Muscle of leg (tissue), 16 donors: ENCODE measurements around the gene TIMM23B. TPM values are rescaled to one million over a fixed set of nuclear protein-coding genes. Genes with fewer than 3 reads are reported as not detected.
"Not testable (repeated sequence)": the region's sequence is repeated elsewhere in the genome, so short reads cannot be mapped to it uniquely, and the experiment has no call there.

Experiments used
- DNase-seq: peaks from one replicate; pipeline ENCODE4 v3.0.0; 2013
- H3K27ac ChIP-seq: one replicate; pipeline ENCODE4 v1.5.1; 2013; ENCODE audit warnings: mild to moderate bottlenecking, low read length, control low read depth
- H3K27me3 ChIP-seq: one replicate; pipeline ENCODE4 v1.6.1; 2013; ENCODE audit warnings: low read length; ENCODE audit not compliant: control insufficient read depth, insufficient read depth
- H3K36me3 ChIP-seq: one replicate; pipeline ENCODE4 v1.6.1; 2013; ENCODE audit warnings: low read length; ENCODE audit not compliant: control insufficient read depth, insufficient read depth
- H3K4me1 ChIP-seq: one replicate; pipeline ENCODE4 v1.6.1; 2013; ENCODE audit warnings: low read length; ENCODE audit not compliant: control insufficient read depth, insufficient read depth
- H3K4me3 ChIP-seq: one replicate; pipeline ENCODE4 v1.5.1; 2013; ENCODE audit warnings: low read length, control low read depth
- H3K9me3 ChIP-seq: replicated peaks from 2 replicates; pipeline ENCODE4 v1.6.1; 2013; ENCODE audit warnings: low read depth, low read length; ENCODE audit not compliant: control insufficient read depth
- WGBS: methylation state at CpG from one replicate; pipeline ENCODE4 v1.1.5; 2013; ENCODE audit warnings: missing lambda C conversion rate; ENCODE audit not compliant: insufficient coverage; 5-methylcytosine and 5-hydroxymethylcytosine counted together
- long read RNA-seq, 11 donors: transcript quantifications; one replicate each; lab custom pipeline, GENCODE V29; 2026
- polyA plus RNA-seq, 8 donors: library from polyadenylated mRNA; unstranded; fragments of 120-200 nt; gene quantifications; one replicate each; pipeline versions ENCODE4 v1.2.1 to v1.2.3, GENCODE V29; 2013; ENCODE audit warnings: inconsistent platforms in 1 of 8, low replicate concordance in 1 of 8; ENCODE audit not compliant: insufficient read length in 8 of 8, insufficient read depth in 1 of 8
- total RNA-seq: library from RNA; stranded (reverse); fragments of 120-200 nt; gene quantifications from one replicate; pipeline ENCODE4 v1.2.4, GENCODE V29; 2013

TIMM23B gene
- total RNA-seq (14.3 TPM), polyA plus RNA-seq (10 to 100 TPM; 11.4 to 23.5 (median 12.9) TPM)
- long read RNA-seq, donor 1, partial matches to known transcripts: 0 of 2 reads
- long read RNA-seq, donor 1, other reads (novel, unspliced or antisense): 0 of 2 reads
- long read RNA-seq, donor 2, partial matches to known transcripts: 0 of 1 reads
- long read RNA-seq, donor 2, other reads (novel, unspliced or antisense): 0 of 1 reads
- long read RNA-seq, donor 3, partial matches to known transcripts: 0 of 3 reads
- long read RNA-seq, donor 3, other reads (novel, unspliced or antisense): 0 of 3 reads
- long read RNA-seq, donor 4, partial matches to known transcripts: 0 of 2 reads
- long read RNA-seq, donor 4, other reads (novel, unspliced or antisense): 0 of 2 reads
- long read RNA-seq, donor 5, transcript TIMM23B-201 (7 exons, 1,142 nt): major isoform, 7 of 7 reads
- long read RNA-seq, donor 5, partial matches to known transcripts: 0 of 7 reads
- long read RNA-seq, donor 5, other reads (novel, unspliced or antisense): 0 of 7 reads
- long read RNA-seq, donor 6, transcript TIMM23B-201 (7 exons, 1,142 nt): major isoform, 7 of 8 reads
- long read RNA-seq, donor 6, partial matches to known transcripts: 0 of 8 reads
- long read RNA-seq, donor 6, other reads (novel, unspliced or antisense): 0 of 8 reads
- long read RNA-seq, donor 7, partial matches to known transcripts: 0 of 1 reads
- long read RNA-seq, donor 7, other reads (novel, unspliced or antisense): 0 of 1 reads
- long read RNA-seq, donor 8, partial matches to known transcripts: 0 of 3 reads
- long read RNA-seq, donor 8, other reads (novel, unspliced or antisense): 0 of 3 reads
- long read RNA-seq, donor 9, partial matches to known transcripts: 0 of 4 reads
- long read RNA-seq, donor 9, other reads (novel, unspliced or antisense): 0 of 4 reads
- long read RNA-seq, donor 10, partial matches to known transcripts: 0 of 2 reads
- long read RNA-seq, donor 10, other reads (novel, unspliced or antisense): 0 of 2 reads
- long read RNA-seq, donor 11, partial matches to known transcripts: 0 of 1 reads
- long read RNA-seq, donor 11, other reads (novel, unspliced or antisense): 0 of 1 reads

DNA sequence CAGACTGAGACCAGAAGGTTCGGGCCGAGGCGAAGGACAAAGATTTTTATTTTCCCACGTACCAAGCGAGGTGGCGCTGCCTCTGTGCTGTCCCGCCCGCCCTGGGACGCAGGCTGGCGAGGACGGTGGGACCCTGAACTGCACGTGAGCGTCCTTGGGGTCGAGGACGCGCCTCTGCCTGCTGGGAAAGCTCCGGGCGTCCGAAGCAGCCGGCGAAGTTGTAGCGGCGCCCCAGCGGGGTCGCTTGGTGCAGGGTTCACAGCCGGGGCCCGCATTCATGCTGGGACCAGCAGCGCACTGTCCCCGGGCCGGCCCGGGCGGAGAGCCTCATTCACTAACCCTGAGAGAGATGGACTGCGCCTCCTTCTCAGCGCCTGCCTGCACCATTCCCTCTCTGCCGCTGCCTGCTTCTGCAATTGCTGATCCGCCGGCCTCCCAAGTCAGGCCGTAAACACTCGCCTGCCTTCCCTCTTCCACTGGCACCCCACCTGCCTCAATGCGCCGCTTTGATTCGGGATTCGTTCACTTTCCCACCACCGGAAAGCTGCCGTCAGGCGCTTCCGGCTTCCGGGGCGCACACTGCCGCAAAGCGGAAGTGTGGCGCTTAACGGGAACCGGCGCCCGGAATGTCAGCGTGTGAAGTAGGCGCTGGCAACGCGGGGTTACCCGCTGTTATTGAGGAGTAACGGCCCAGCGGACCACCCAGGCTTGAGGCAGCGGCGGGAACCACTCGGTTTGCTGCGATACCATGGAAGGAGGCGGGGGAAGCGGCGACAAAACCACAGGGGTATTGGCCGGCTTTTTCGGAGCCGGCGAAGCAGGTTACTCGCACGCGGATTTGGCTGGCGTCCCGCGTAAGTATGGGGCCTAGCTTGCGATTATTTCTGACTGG lies at the start of gene TIMM23B, which contains the start of gene PARG:
TIMM23B (plus strand) TSS at position 607 of the 892 bp plus-strand sequence; CDS start at position 749, 142 bp downstream.
PARG (minus strand) TSS at position 581 of the 892 bp plus-strand sequence; CDS start at position 279, 302 bp downstream.
- H3K36me3 ChIP-seq, H3K9me3 ChIP-seq, H3K4me1 ChIP-seq, H3K27me3 ChIP-seq: not testable (repeated sequence)
- DNase-seq: peak; percentile 91
- peak within 1 kb of the TSS; percentile 71 for H3K27ac ChIP-seq
- WGBS: 0% methylated on average over 66 of the region's 81 CpGs
- H3K4me3 ChIP-seq: peak within 1 kb of the TSS; percentile 73

- not testable (repeated sequence) for DNase-seq, H3K27me3 ChIP-seq, H3K9me3 ChIP-seq, H3K4me1 ChIP-seq, H3K27ac ChIP-seq, H3K4me3 ChIP-seq, H3K36me3 ChIP-seq
- no CpG with 5 or more reads among the region's 2 CpGs for WGBS
Measured at GRCh38 chr10:49899999-49900398, 41.9 kb upstream of the TIMM23B start.

DNA sequence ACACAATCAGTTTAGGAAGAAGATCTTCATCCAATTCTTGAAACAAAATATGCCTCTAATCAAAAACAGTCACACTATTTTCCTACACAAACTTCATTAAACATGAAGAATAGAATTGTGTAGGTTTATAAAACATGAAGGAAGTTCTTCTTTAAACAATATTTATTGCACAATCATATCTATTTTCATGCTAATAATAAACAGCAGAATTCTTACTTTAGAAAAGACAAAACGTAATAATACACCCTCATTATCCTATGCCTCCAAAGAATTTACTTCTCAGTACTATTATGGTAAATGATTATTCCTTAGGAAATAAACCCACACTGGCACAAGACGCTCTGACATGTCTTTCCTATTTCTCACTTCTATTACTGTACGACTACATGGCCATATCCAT lies 41.4 kb upstream of the TIMM23B start:
- H3K9me3 ChIP-seq, H3K4me1 ChIP-seq, H3K27me3 ChIP-seq, DNase-seq, H3K27ac ChIP-seq, H3K4me3 ChIP-seq, H3K36me3 ChIP-seq: not testable (repeated sequence)
- no CpG with 5 or more reads among the region's 3 CpGs for WGBS

GRCh38 chr10:49903829-49904228 lies 38.0 kb upstream of the TIMM23B start:
- not testable (repeated sequence) for H3K4me3 ChIP-seq, H3K27me3 ChIP-seq, H3K36me3 ChIP-seq, H3K9me3 ChIP-seq, H3K27ac ChIP-seq, H3K4me1 ChIP-seq, DNase-seq
- no CpG with 5 or more reads among the region's 3 CpGs for WGBS

DNA sequence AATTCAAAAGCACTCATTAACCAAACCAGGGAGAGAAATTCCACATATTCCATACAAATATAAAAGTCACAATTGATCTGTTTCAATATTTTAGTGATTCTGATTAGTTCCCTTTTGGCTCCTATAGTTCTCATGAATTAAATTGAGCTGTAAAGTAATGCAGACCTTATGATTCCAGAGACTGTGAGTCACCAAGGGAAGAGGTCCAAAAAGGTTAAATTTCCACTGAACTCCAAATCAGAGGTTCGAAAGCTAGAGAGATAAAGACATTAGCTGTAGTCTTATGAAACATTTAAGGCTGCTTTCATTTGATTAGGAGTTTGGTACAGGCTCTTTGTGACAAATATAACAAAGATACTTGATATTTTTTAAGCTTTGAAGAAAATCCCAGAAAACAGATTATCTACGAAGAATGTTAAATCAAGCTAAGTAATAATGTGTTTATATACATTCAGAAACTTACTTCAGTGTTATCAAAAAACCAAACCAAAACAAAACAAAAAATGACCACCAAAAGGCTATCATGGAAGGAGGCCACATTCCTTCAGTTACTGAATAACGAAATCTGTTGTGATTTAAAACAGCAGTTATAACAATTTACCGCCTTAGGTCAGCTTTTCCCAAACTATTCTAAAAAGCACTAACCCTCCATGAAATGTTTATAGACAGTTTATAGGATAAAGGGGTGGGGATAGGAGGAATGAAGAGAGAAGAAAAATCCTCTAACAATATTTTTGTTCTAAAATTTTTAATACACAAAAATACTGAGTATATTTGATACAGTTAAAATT lies 33.4 kb upstream of the TIMM23B start:
- not testable (repeated sequence) for H3K27ac ChIP-seq, H3K9me3 ChIP-seq, H3K36me3 ChIP-seq, H3K4me1 ChIP-seq, DNase-seq, H3K27me3 ChIP-seq, H3K4me3 ChIP-seq
- WGBS: no CpG with 5 or more reads among the region's 4 CpGs

- H3K4me3 ChIP-seq, H3K36me3 ChIP-seq, H3K27me3 ChIP-seq, DNase-seq, H3K27ac ChIP-seq, H3K9me3 ChIP-seq, H3K4me1 ChIP-seq: not testable (repeated sequence)
- WGBS: no CpG with 5 or more reads among the region's 1 CpG
Measured at GRCh38 chr10:49910295-49910694, 31.6 kb upstream of the TIMM23B start.

GRCh38 chr10:49916451-49916850 lies 25.4 kb upstream of the TIMM23B start:
- not testable (repeated sequence) for H3K4me1 ChIP-seq, H3K9me3 ChIP-seq, DNase-seq, H3K36me3 ChIP-seq, H3K4me3 ChIP-seq, H3K27me3 ChIP-seq, H3K27ac ChIP-seq

DNA sequence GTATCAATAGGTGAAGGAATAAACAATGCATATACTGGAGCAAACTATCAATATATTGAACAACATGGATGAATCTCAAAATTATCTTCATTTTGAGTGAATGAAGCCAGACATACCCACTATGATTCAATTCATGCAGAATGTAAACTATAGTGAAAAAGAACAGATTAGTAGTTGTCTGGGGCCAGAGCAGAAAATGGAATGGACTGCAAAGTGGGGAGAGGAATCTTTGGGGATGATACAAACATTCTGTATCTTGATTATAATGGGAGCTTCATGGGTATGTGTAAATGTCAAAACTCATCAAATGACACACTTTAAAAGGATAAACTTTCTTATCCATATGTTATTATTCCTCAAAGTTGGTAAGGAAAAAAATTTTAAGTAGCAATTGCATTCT lies 23.9 kb upstream of the TIMM23B start:
- H3K9me3 ChIP-seq, DNase-seq, H3K27ac ChIP-seq, H3K4me3 ChIP-seq, H3K4me1 ChIP-seq, H3K36me3 ChIP-seq, H3K27me3 ChIP-seq: not testable (repeated sequence)

DNA sequence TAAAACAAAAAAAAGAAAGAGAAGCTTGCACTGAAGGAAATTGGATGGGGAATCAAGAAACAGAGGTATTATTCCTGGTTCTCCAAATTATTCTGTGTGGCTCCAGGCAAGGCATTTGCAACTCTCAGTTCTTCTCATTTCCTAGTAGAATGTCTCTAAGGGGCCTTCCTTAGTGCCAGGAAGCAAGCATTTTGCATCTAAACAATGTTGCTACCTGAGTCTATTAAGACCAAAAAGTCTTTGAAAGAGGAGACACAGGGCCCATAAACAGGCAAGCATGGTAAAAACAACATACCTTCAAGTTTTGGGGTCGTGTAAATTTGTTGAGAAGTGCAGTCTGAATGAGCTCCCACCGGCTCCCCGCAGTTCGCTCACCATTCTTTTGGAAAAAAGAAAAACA lies 19.8 kb upstream of the TIMM23B start:
- no CpG with 5 or more reads among the region's 4 CpGs for WGBS

More for the DNA sequence above, 19.8 kb upstream of the TIMM23B start:
- H3K27ac ChIP-seq, H3K4me3 ChIP-seq, DNase-seq, H3K4me1 ChIP-seq, H3K36me3 ChIP-seq, H3K9me3 ChIP-seq, H3K27me3 ChIP-seq: not testable (repeated sequence)
